ENCODE data around the gene LRRC15.

DNA sequence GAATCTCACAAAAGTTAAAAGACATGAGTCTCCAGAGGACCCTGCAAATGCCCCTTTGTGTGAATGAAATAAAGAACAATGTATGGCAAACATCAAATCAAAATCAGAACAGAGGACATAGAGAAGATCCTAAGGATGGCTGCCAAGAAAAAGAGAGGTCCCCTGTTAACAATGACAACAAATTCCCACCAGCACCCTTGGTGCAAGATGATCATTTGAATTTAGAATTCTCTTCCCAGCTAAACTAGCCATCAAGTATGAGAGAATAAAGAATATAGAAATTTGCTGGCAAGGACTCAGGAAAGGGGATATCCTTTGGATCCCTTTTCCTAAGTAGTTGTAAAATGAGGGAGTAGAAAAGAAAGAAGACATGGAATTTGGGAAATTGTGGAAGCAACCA is 21.3 kb upstream of the LRRC15 start:
- TF ChIP-seq, protein P1, sequence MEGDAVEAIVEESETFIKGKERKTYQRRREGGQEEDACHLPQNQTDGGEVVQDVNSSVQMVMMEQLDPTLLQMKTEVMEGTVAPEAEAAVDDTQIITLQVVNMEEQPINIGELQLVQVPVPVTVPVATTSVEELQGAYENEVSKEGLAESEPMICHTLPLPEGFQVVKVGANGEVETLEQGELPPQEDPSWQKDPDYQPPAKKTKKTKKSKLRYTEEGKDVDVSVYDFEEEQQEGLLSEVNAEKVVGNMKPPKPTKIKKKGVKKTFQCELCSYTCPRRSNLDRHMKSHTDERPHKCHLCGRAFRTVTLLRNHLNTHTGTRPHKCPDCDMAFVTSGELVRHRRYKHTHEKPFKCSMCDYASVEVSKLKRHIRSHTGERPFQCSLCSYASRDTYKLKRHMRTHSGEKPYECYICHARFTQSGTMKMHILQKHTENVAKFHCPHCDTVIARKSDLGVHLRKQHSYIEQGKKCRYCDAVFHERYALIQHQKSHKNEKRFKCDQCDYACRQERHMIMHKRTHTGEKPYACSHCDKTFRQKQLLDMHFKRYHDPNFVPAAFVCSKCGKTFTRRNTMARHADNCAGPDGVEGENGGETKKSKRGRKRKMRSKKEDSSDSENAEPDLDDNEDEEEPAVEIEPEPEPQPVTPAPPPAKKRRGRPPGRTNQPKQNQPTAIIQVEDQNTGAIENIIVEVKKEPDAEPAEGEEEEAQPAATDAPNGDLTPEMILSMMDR (IDR thresholded peaks at IDR 0.05) = no peak
- TF ChIP-seq POLR2AphosphoS5 (IDR thresholded peaks at IDR 0.05) (no peak), EP300 (IDR thresholded peaks at IDR 0.05) (no peak), POLR2A (IDR thresholded peaks at IDR 0.05; ENCODE audit: low read depth) (no peak)
